Subcutaneous adipose tissue (tissue), 4 donors: ENCODE results near the gene BSCL2. TPM values are rescaled to one million over a fixed set of nuclear protein-coding genes. Genes with fewer than 3 reads are reported as not detected.

ENCODE experiments used
- CTCF ChIP-seq: fragments of 450-650 bp; IDR thresholded peaks from one replicate; pipeline ENCODE4 v1.5.1; 2016; ENCODE audit warnings: low read depth, mild to moderate bottlenecking, control low read depth, antibody characterized with exemption, moderate library complexity
- small RNA-seq: library from RNA; depleted of rRNA; stranded (forward); fragments of <200 nt; gene quantifications from one replicate; pipeline ENCODE3, GENCODE V24; 2016
- total RNA-seq, 4 donors: library from RNA; depleted of rRNA; stranded (reverse); fragments of >200 nt; gene quantifications; one replicate each; pipeline ENCODE4 v1.1.0, GENCODE V29; 2016

The BSCL2 gene
- total RNA-seq, 4 donors from 2014 or later, result 44.5 to 106 (median 48.4) TPM

- no peak for TF ChIP-seq CTCF
Observed at GRCh38 chr11:62644220-62644619, 63.0 kb downstream of the BSCL2 start.

Small RNA genes within 50 kb of the gene (small RNA-seq; reads per million reads assigned to genes)
- gene SNORA57, result not detected

Other genes starting within 250 kb of the BSCL2 start
- gene AHNAK, start 160.6 kb downstream of the BSCL2 start, total RNA-seq, result 1,000 to 10,000 TPM; 1,199 to 1,973 (median 1,368) TPM
- gene EEF1G, start 133.5 kb downstream of the BSCL2 start, total RNA-seq, result 1,000 to 10,000 TPM in 3 of 4 donors, 100 to 1,000 TPM in 1; 650 to 1,310 (median 1,178) TPM
- gene TUT1, start 115.9 kb downstream of the BSCL2 start, total RNA-seq, result 10 to 100 TPM in 1 of 4 donors, 1 to 10 TPM in 3; 3.4 to 13.4 (median 7.9) TPM
- 10 to 100 TPM; 50.9 to 87.4 (median 61.6) TPM for gene MTA2, start 105.6 kb downstream of the BSCL2 start, total RNA-seq
- 100 to 1,000 TPM in 1 of 4 donors, 10 to 100 TPM in 3; 22.2 to 130 (median 39.7) TPM for gene EML3, start 94.6 kb downstream of the BSCL2 start, total RNA-seq
- 10 to 100 TPM in 1 of 4 donors, 1 to 10 TPM in 3; 1.1 to 11.2 (median 5.5) TPM for gene ROM1, start 94.2 kb downstream of the BSCL2 start, total RNA-seq
- gene B3GAT3, start 85.4 kb downstream of the BSCL2 start, total RNA-seq, result 10 to 100 TPM; 13.5 to 29.5 (median 24.2) TPM
- 100 to 1,000 TPM in 2 of 4 donors, 10 to 100 TPM in 2; 79.4 to 118 (median 104) TPM for gene GANAB, start 60.8 kb downstream of the BSCL2 start, total RNA-seq
- 10 to 100 TPM in 3 of 4 donors, 1 to 10 TPM in 1; 7.7 to 14.3 (median 11.3) TPM for gene INTS5, start 54.1 kb downstream of the BSCL2 start, total RNA-seq
- 10 to 100 TPM; 13.7 to 47.1 (median 35.9) TPM for gene C11orf98, start 42.2 kb downstream of the BSCL2 start, total RNA-seq
- gene CSKMT, start 42.1 kb downstream of the BSCL2 start, total RNA-seq, result 1 to 10 TPM; 2.4 to 9.6 (median 7.7) TPM
- 10 to 100 TPM in 1 of 4 donors, 1 to 10 TPM in 3; 4.2 to 10.9 (median 8.7) TPM for gene UQCC3, start 35.8 kb downstream of the BSCL2 start, total RNA-seq
- 10 to 100 TPM in 1 of 4 donors, 1 to 10 TPM in 3; 3.8 to 10.6 (median 5.5) TPM for gene LBHD1, start 35.2 kb downstream of the BSCL2 start, total RNA-seq
- 100 to 1,000 TPM; 113 to 235 (median 142) TPM for gene UBXN1, start 28.4 kb downstream of the BSCL2 start, total RNA-seq
- 10 to 100 TPM; 17.3 to 42.2 (median 32.3) TPM for gene LRRN4CL, start 17.9 kb downstream of the BSCL2 start, total RNA-seq
- gene GNG3, start 252 bp upstream of the BSCL2 start, total RNA-seq, result under 1 TPM in 1 of 4 donors, not detected in 3; 0.88 TPM
- gene HNRNPUL2, start 20.0 kb upstream of the BSCL2 start, total RNA-seq, result 10 to 100 TPM; 21.2 to 35.2 (median 29.3) TPM
- 10 to 100 TPM; 17.5 to 57.4 (median 20.3) TPM for gene TTC9C, start 21.1 kb upstream of the BSCL2 start, total RNA-seq
- 1 to 10 TPM; 3.9 to 7.7 (median 6.9) TPM for gene ZBTB3, start 46.7 kb upstream of the BSCL2 start, total RNA-seq
- 10 to 100 TPM; 46.9 to 75.8 (median 65.3) TPM for gene POLR2G, start 54.2 kb upstream of the BSCL2 start, total RNA-seq
- 10 to 100 TPM; 12.1 to 25.8 (median 15.6) TPM for gene TAF6L, start 64.0 kb upstream of the BSCL2 start, total RNA-seq
- gene TMEM179B, start 80.0 kb upstream of the BSCL2 start, total RNA-seq, result 10 to 100 TPM; 37.7 to 74.0 (median 49.6) TPM
- 10 to 100 TPM; 14.5 to 22.6 (median 19.3) TPM for gene TMEM223, start 84.6 kb upstream of the BSCL2 start, total RNA-seq
- gene NXF1, start 98.0 kb upstream of the BSCL2 start, total RNA-seq, result 10 to 100 TPM; 51.2 to 68.8 (median 55.1) TPM
- 10 to 100 TPM; 21.2 to 38.8 (median 29.9) TPM for gene STX5, start 124.6 kb upstream of the BSCL2 start, total RNA-seq
- not detected for gene TEX54, start 125.4 kb upstream of the BSCL2 start, total RNA-seq
- gene WDR74, start 132.2 kb upstream of the BSCL2 start, total RNA-seq, result 10 to 100 TPM; 23.8 to 41.6 (median 34.5) TPM
- gene SLC3A2, start 173.5 kb upstream of the BSCL2 start, total RNA-seq, result 100 to 1,000 TPM; 104 to 163 (median 125) TPM
- not detected for gene CHRM1, start 213.9 kb upstream of the BSCL2 start, total RNA-seq